Measurements from ENCODE around the gene RAB34.

Gene RAB34

DNA sequence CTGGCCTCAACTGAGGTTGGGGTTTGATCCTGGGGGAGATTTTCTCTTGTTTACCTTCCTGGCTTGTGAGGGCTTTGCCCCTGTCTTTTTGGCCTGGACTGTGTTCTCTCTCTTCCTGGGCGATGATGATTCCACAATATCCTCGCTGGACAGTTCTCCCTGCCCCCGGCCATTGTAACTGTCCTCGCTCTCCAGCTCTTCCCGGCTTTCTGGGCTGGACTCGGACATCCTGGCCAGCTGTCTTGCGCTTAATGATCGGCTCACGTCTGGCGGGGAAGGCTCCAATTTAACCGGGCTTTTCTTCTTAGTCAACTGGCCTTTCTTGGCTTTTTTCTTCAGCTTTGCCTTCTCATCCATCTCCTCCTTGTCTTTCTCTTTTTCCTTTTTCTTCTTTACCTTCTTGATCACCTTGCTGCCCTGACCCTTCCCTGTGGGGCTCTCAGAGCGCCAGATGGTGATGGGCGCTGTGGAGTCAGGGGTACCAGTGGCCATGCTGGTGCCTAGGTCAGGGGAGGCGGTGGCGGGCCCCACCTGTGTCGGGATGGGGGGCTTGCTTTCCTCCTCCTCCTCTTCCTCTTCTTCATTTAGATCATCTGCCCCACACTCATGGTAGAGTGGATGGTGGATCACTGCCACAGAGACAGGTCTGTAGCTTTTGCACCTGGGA lies 14.0 kb downstream of the RAB34 start:
- Histone ChIP-seq H2BK15ac (replicated peaks; ENCODE audit: low read depth) (no peak overlapping the region), H3K23ac (ENCODE audit: low read length) (no peak overlapping the region), H3K79me1 (ENCODE audit: low read length) (no peaks in the 10 kb centered on the region), H3K18ac (ENCODE audit: low read length) (no peak overlapping the region), H3K4me3 (ENCODE audit: low read length) (no peak overlapping the region), H4K8ac (ENCODE audit: low read depth, low read length) (no peak overlapping the region), H2BK120ac (ENCODE audit: low read depth, low read length) (no peak overlapping the region), H3K27ac (ENCODE audit: low read depth, low read length) (no peak overlapping the region), H2BK5ac (ENCODE audit: low read length) (no peak overlapping the region), H3K4ac (ENCODE audit: low read depth, low read length) (no peak overlapping the region), H3K56ac (ENCODE audit: low read length) (no peak overlapping the region), H3K79me2 (ENCODE audit: control insufficient read depth, insufficient read depth, low read length) (no peaks in the 10 kb centered on the region), H3K27me3 (ENCODE audit: insufficient read depth, low read length, poor library complexity) (no peaks in the 10 kb centered on the region), H3K36me3 (ENCODE audit: control insufficient read depth, insufficient read depth, low read length) (peaks cover 24% of the 10 kb centered on the region), H4K5ac (ENCODE audit: low read length) (no peak overlapping the region), H3K9ac (ENCODE audit: low read length) (no peak overlapping the region), H2AK5ac (ENCODE audit: low read length) (no peak overlapping the region), H3K4me1 (ENCODE audit: control insufficient read depth, low read depth, low read length) (no peaks in the 10 kb centered on the region), H3K4me2 (ENCODE audit: low read length) (no peak overlapping the region)
- no peak for DNase-seq
- no CpG with 5 or more reads among the region's 16 CpGs for WGBS (ENCODE audit: extremely low coverage, insufficient coverage, low lambda C conversion rate)

DNA sequence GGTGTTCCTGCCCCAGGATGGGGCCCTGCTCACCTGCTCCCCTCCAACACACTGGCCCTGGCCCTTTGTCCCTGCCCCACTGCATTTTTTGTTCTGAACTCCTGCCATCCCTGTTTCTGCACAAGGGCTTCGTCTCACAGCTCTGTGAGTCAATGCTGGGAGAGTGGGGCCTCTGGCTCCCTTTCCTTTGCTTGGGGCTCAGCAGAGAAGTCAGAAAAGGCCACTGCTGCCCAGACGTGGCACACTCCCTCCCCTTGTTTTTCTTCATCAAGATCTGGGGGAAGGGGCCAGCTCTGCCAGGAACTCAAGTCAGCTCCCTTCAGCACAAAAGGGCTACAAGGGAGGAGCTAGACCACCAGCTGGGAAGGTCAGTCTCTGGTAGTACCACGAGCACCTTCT lies 14.9 kb downstream of the RAB34 start:
- Histone ChIP-seq H2BK15ac (replicated peaks; ENCODE audit: low read depth) (no peak overlapping the region), H3K9ac (ENCODE audit: low read length) (no peak overlapping the region), H3K18ac (ENCODE audit: low read length) (no peak overlapping the region), H4K8ac (ENCODE audit: low read depth, low read length) (no peak overlapping the region), H3K4me3 (ENCODE audit: low read length) (no peak overlapping the region), H2BK120ac (ENCODE audit: low read depth, low read length) (no peak overlapping the region), H3K79me2 (ENCODE audit: control insufficient read depth, insufficient read depth, low read length) (no peaks in the 10 kb centered on the region), H2BK5ac (ENCODE audit: low read length) (no peak overlapping the region), H3K27me3 (ENCODE audit: insufficient read depth, low read length, poor library complexity) (no peaks in the 10 kb centered on the region), H3K36me3 (ENCODE audit: control insufficient read depth, insufficient read depth, low read length) (peaks cover 30% of the 10 kb centered on the region), H3K56ac (ENCODE audit: low read length) (no peak overlapping the region), H3K4ac (ENCODE audit: low read depth, low read length) (no peak overlapping the region), H3K23ac (ENCODE audit: low read length) (no peak overlapping the region), H3K4me2 (ENCODE audit: low read length) (no peak overlapping the region), H2AK5ac (ENCODE audit: low read length) (no peak overlapping the region), H3K4me1 (ENCODE audit: control insufficient read depth, low read depth, low read length) (no peaks in the 10 kb centered on the region), H4K5ac (ENCODE audit: low read length) (no peak overlapping the region), H3K27ac (ENCODE audit: low read depth, low read length) (no peak overlapping the region), H3K79me1 (ENCODE audit: low read length) (no peaks in the 10 kb centered on the region)
- no peak for DNase-seq
- WGBS (ENCODE audit: extremely low coverage, insufficient coverage, low lambda C conversion rate): no CpG with 5 or more reads among the region's 3 CpGs

- H3K27me3 ChIP-seq (ENCODE audit: insufficient read depth, low read length, poor library complexity): no peaks in the 10 kb centered on the region
- H3K79me1 ChIP-seq (ENCODE audit: low read length): no peaks in the 10 kb centered on the region
- no peak overlapping the region for H3K18ac ChIP-seq (ENCODE audit: low read length)
- WGBS (ENCODE audit: extremely low coverage, insufficient coverage, low lambda C conversion rate): no CpG with 5 or more reads among the region's 10 CpGs
- H3K4me2 ChIP-seq (ENCODE audit: low read length): no peak overlapping the region
- peaks cover 32% of the 10 kb centered on the region for H3K36me3 ChIP-seq (ENCODE audit: control insufficient read depth, insufficient read depth, low read length)
- no peak overlapping the region for H3K23ac ChIP-seq (ENCODE audit: low read length)
- no peak overlapping the region for H3K4ac ChIP-seq (ENCODE audit: low read depth, low read length)
- H4K5ac ChIP-seq (ENCODE audit: low read length): no peak overlapping the region
- H3K9ac ChIP-seq (ENCODE audit: low read length): no peak overlapping the region
- no peak overlapping the region for H3K27ac ChIP-seq (ENCODE audit: low read depth, low read length)
- H3K4me1 ChIP-seq (ENCODE audit: control insufficient read depth, low read depth, low read length): no peaks in the 10 kb centered on the region
- no peak overlapping the region for H3K56ac ChIP-seq (ENCODE audit: low read length)
- no peak overlapping the region for H2BK5ac ChIP-seq (ENCODE audit: low read length)
- no peak overlapping the region for H2BK120ac ChIP-seq (ENCODE audit: low read depth, low read length)
- no peak overlapping the region for H2BK15ac ChIP-seq (replicated peaks; ENCODE audit: low read depth)
- H4K8ac ChIP-seq (ENCODE audit: low read depth, low read length): no peak overlapping the region
- H3K4me3 ChIP-seq (ENCODE audit: low read length): no peak overlapping the region
- no peak overlapping the region for H2AK5ac ChIP-seq (ENCODE audit: low read length)
- no peaks in the 10 kb centered on the region for H3K79me2 ChIP-seq (ENCODE audit: control insufficient read depth, insufficient read depth, low read length)
- no peak for DNase-seq
These were observed 15.5 kb downstream of the RAB34 start for GRCh38 chr17:28702026-28702751.

DNA sequence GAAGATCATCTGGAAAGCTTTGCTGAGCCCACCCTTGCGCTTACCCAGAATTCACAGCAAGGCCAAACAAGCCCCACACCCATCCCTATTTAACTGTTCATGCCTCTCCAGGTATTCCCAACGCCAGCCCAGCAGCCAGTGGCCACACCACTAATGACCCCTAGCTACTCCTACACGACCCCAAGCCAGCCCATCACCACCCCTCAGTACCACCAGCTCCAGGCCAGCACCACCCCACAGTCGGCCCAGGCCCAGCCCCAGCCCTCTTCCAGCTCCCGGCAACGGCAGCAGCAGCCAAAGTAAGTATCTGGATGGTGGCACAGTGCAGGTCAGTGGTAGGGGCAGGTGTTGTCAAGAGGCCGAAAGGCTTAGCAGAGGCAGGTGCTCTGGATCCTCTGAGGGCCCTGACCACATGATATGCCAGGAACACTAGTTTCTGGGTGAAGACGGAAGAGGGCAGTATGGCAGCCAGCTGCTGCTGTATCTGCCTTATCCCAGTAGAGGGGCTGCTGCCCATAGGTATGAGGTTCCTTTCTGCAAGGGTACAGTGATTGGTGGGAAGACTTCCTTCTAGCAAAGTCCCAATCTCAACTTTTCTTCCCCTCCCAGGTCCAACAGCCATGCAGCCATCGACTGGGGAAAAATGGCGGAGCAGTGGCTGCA lies 16.7 kb downstream of the RAB34 start:
- Histone ChIP-seq H4K5ac (ENCODE audit: low read length) (no peak overlapping the region), H2AK5ac (ENCODE audit: low read length) (no peak overlapping the region), H2BK15ac (replicated peaks; ENCODE audit: low read depth) (no peak overlapping the region), H3K23ac (ENCODE audit: low read length) (no peak overlapping the region), H3K9ac (ENCODE audit: low read length) (no peak overlapping the region), H3K27me3 (ENCODE audit: insufficient read depth, low read length, poor library complexity) (no peaks in the 10 kb centered on the region), H3K4me3 (ENCODE audit: low read length) (no peak overlapping the region), H3K79me1 (ENCODE audit: low read length) (no peaks in the 10 kb centered on the region), H3K56ac (ENCODE audit: low read length) (no peak overlapping the region), H3K4me2 (ENCODE audit: low read length) (no peak overlapping the region), H3K18ac (ENCODE audit: low read length) (no peak overlapping the region), H4K8ac (ENCODE audit: low read depth, low read length) (no peak overlapping the region), H2BK5ac (ENCODE audit: low read length) (no peak overlapping the region), H3K4me1 (ENCODE audit: control insufficient read depth, low read depth, low read length) (no peaks in the 10 kb centered on the region), H3K4ac (ENCODE audit: low read depth, low read length) (no peak overlapping the region), H3K79me2 (ENCODE audit: control insufficient read depth, insufficient read depth, low read length) (no peaks in the 10 kb centered on the region), H3K27ac (ENCODE audit: low read depth, low read length) (no peak overlapping the region), H2BK120ac (ENCODE audit: low read depth, low read length) (no peak overlapping the region), H3K36me3 (ENCODE audit: control insufficient read depth, insufficient read depth, low read length) (peaks cover 37% of the 10 kb centered on the region)
- no peak for DNase-seq
- WGBS (ENCODE audit: extremely low coverage, insufficient coverage, low lambda C conversion rate): no CpG with 5 or more reads among the region's 10 CpGs

DNA sequence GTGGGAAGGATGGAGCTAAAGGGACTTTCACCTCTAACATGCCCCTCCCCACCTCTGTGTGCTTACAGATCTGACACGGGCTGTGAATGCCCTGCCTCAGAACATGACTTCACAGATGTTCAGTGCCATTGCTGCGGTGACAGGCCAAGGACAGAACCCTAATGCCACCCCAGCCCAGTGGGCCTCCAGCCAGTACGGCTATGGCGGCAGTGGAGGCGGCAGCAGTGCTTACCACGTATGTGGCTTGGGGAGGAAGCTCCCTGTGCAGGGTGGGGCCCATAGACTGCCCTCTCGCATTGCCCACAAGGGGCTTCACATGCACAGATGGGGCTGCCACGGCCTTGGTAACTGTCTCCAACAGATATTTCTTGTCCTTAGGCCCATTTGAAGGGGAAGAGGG lies 17.4 kb downstream of the RAB34 start:
- no peak overlapping the region for H2BK5ac ChIP-seq (ENCODE audit: low read length)
- WGBS (ENCODE audit: extremely low coverage, insufficient coverage, low lambda C conversion rate): no CpG with 5 or more reads among the region's 8 CpGs
- H3K27ac ChIP-seq (ENCODE audit: low read depth, low read length): no peak overlapping the region
- no peaks in the 10 kb centered on the region for H3K79me2 ChIP-seq (ENCODE audit: control insufficient read depth, insufficient read depth, low read length)
- no peaks in the 10 kb centered on the region for H3K79me1 ChIP-seq (ENCODE audit: low read length)
- H2BK15ac ChIP-seq (replicated peaks; ENCODE audit: low read depth): no peak overlapping the region
- H3K9ac ChIP-seq (ENCODE audit: low read length): no peak overlapping the region
- H3K4me2 ChIP-seq (ENCODE audit: low read length): no peak overlapping the region
- no peak for DNase-seq
- H3K23ac ChIP-seq (ENCODE audit: low read length): no peak overlapping the region
- no peak overlapping the region for H4K8ac ChIP-seq (ENCODE audit: low read depth, low read length)
- no peak overlapping the region for H2BK120ac ChIP-seq (ENCODE audit: low read depth, low read length)
- H3K56ac ChIP-seq (ENCODE audit: low read length): no peak overlapping the region
- H3K4me1 ChIP-seq (ENCODE audit: control insufficient read depth, low read depth, low read length): no peaks in the 10 kb centered on the region
- H4K5ac ChIP-seq (ENCODE audit: low read length): no peak overlapping the region
- H3K27me3 ChIP-seq (ENCODE audit: insufficient read depth, low read length, poor library complexity): no peaks in the 10 kb centered on the region
- no peak overlapping the region for H3K4ac ChIP-seq (ENCODE audit: low read depth, low read length)
- no peak overlapping the region for H3K4me3 ChIP-seq (ENCODE audit: low read length)
- no peak overlapping the region for H2AK5ac ChIP-seq (ENCODE audit: low read length)
- no peak overlapping the region for H3K18ac ChIP-seq (ENCODE audit: low read length)
- peaks cover 40% of the 10 kb centered on the region for H3K36me3 ChIP-seq (ENCODE audit: control insufficient read depth, insufficient read depth, low read length)

All from mesendoderm (in vitro differentiated cells).